Breast epithelium (tissue), 4 donors: ENCODE results near the gene THRAP3. TPM values are rescaled to one million over a fixed set of nuclear protein-coding genes. Genes with fewer than 3 reads are reported as not detected.
"Not testable (repeated sequence)": the region's sequence is repeated elsewhere in the genome, so short reads cannot be mapped to it uniquely, and the experiment has no call there.

ENCODE experiments used
- DNase-seq, 2 donors: peaks; one replicate each; pipeline ENCODE4 v3.0.0-alpha.2; 2019; ENCODE audit warnings: low spot score in 2 of 2
- H3K27ac ChIP-seq, 2 donors: fragments of 200-600 bp; sonication (generic) in 1 of 2; one replicate each; pipeline ENCODE4 v1.5.1; 2016 to 2019; ENCODE audit warnings: mild to moderate bottlenecking in 1 of 2
- H3K27me3 ChIP-seq, 2 donors: fragments of 200-600 bp; sonication (generic) in 1 of 2; one replicate each; pipeline versions ENCODE4 v1.5.1 to v1.6.0; 2017 to 2019; ENCODE audit warnings: control low read depth in 1 of 2, mild to moderate bottlenecking in 1 of 2
- H3K36me3 ChIP-seq: fragments of 200-600 bp; one replicate; pipeline ENCODE4 v1.5.1; 2019
- H3K4me1 ChIP-seq, 2 donors: fragments of 200-600 bp; sonication (generic); one replicate each; pipeline ENCODE4 v1.5.1; 2016 to 2019; ENCODE audit warnings: control low read depth in 1 of 2
- H3K4me3 ChIP-seq, 3 donors: fragments of 200-600 bp; sonication (generic); 1 replicate in 2 of 3; 2 replicates in 1 of 3; pipeline ENCODE4 v1.5.1; 2016 to 2019; ENCODE audit warnings: mild to moderate bottlenecking in 3 of 3, moderate library complexity in 2 of 3
- H3K9me3 ChIP-seq, 2 donors: fragments of 200-600 bp; sonication (generic) in 1 of 2; one replicate each; pipeline ENCODE4 v1.5.1; 2016 to 2019; ENCODE audit warnings: control low read depth in 1 of 2
- POLR2A ChIP-seq: fragments of 450-650 bp; IDR thresholded peaks from one replicate; pipeline ENCODE4 v1.6.1; 2016; ENCODE audit warnings: antibody characterized with exemption, mild to moderate bottlenecking, moderate library complexity
- POLR2AphosphoS5 ChIP-seq, 3 donors: sonication (generic); formaldehyde crosslinking; IDR thresholded peaks; one replicate each; pipeline ENCODE4 v1.6.1; 2017; ENCODE audit warnings: antibody characterized with exemption in 3 of 3
- intact Hi-C: fragments of 100-400 bp; cut with DNase I; formaldehyde crosslinking; loops from one replicate; pipeline ENCODE4 v1.15.1; 2023; ENCODE audit warnings: low total_unique reads
- total RNA-seq, 3 donors: library from RNA; depleted of rRNA; stranded (reverse); fragments of >200 nt; gene quantifications; one replicate each; pipeline ENCODE4 v1.1.0, GENCODE V29; 2016
- TF ChIP-seq, protein P1 (sequence below), 3 donors: fragments of 450-650 bp; IDR thresholded peaks; one replicate each; pipeline ENCODE4 v1.5.1; 2016 to 2017; ENCODE audit warnings: antibody characterized with exemption in 3 of 3, mild to moderate bottlenecking in 3 of 3, moderate library complexity in 3 of 3

The THRAP3 gene
- total RNA-seq, 3 donors from 2014 or later, result 81.6 to 128 (median 122) TPM

DNA sequence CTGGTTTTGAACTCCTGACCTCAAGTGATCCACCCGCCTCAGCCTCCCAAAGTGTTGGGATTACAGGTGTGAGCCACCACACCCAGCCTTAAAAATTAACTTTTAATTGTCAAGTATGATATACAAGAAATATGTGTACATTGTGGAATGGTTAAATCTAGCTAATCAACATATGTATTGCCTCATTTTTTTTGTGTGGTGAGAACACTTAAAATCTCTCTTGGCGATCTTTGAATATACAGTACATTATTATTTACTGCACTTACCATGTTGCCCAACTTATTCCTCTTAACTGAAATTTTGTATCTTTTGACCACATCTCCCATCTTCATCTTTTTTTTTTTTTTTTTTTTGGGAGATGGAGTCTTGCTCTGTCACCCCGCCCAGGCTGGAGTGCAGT lies 23.3 kb downstream of the THRAP3 start:
- H3K27ac ChIP-seq, result peak overlapping the region; percentile 81 to 82
- H3K27me3 ChIP-seq, result no peaks in the 10 kb centered on the region
- intact Hi-C loops, result no loop called here
- no peaks in the 10 kb centered on the region for H3K9me3 ChIP-seq
- no peak for DNase-seq
- no peak for TF ChIP-seq POLR2A
- TF ChIP-seq, protein P1, sequence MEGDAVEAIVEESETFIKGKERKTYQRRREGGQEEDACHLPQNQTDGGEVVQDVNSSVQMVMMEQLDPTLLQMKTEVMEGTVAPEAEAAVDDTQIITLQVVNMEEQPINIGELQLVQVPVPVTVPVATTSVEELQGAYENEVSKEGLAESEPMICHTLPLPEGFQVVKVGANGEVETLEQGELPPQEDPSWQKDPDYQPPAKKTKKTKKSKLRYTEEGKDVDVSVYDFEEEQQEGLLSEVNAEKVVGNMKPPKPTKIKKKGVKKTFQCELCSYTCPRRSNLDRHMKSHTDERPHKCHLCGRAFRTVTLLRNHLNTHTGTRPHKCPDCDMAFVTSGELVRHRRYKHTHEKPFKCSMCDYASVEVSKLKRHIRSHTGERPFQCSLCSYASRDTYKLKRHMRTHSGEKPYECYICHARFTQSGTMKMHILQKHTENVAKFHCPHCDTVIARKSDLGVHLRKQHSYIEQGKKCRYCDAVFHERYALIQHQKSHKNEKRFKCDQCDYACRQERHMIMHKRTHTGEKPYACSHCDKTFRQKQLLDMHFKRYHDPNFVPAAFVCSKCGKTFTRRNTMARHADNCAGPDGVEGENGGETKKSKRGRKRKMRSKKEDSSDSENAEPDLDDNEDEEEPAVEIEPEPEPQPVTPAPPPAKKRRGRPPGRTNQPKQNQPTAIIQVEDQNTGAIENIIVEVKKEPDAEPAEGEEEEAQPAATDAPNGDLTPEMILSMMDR (IDR thresholded peaks at IDR 0.05), result no peak
- TF ChIP-seq POLR2AphosphoS5 (IDR thresholded peaks at IDR 0.05), result no peak
- H3K4me3 ChIP-seq, result no peak overlapping the region
- H3K4me1 ChIP-seq, result peaks cover 0 to 3% of the 10 kb centered on the region in 2 donors
- no peaks in the 10 kb centered on the region for H3K36me3 ChIP-seq

GRCh38 chr1:36248250-36248894 lies 24.1 kb downstream of the THRAP3 start:
- Histone ChIP-seq H3K27ac (peak overlapping the region; percentile 81 to 82), H3K9me3 (no peaks in the 10 kb centered on the region), H3K4me1 (peaks cover 0 to 3% of the 10 kb centered on the region in 2 donors), H3K4me3 (no peak overlapping the region), H3K27me3 (no peaks in the 10 kb centered on the region), H3K36me3 (no peaks in the 10 kb centered on the region)
- peak in 1 of 2 donors; percentile 62 for DNase-seq
- TF ChIP-seq, protein P1 (IDR thresholded peaks at IDR 0.05), result no peak
- peak; percentile 20 to 49 (median 29) for TF ChIP-seq POLR2AphosphoS5 (IDR thresholded peaks at IDR 0.05)
- TF ChIP-seq POLR2A, result no peak
- intact Hi-C loops, result no loop called here

GRCh38 chr1:36251794-36252481 lies 27.7 kb downstream of the THRAP3 start:
- peaks cover 0 to 12% of the 10 kb centered on the region in 2 donors for H3K4me1 ChIP-seq
- H3K9me3 ChIP-seq, result no peaks in the 10 kb centered on the region
- H3K27me3 ChIP-seq, result no peaks in the 10 kb centered on the region
- H3K36me3 ChIP-seq, result no peaks in the 10 kb centered on the region
- DNase-seq, result no peak
- intact Hi-C loops, result no loop called here
- H3K4me3 ChIP-seq, result no peak overlapping the region
- TF ChIP-seq, protein P1 (IDR thresholded peaks at IDR 0.05), result no peak
- no peak for TF ChIP-seq POLR2A
- no peak for TF ChIP-seq POLR2AphosphoS5 (IDR thresholded peaks at IDR 0.05)
- peak overlapping the region in 1 of 2 donors; percentile 10 for H3K27ac ChIP-seq

GRCh38 chr1:36252482-36252824 lies 28.2 kb downstream of the THRAP3 start:
- H3K36me3 ChIP-seq, H3K27ac ChIP-seq, H3K27me3 ChIP-seq, DNase-seq, intact Hi-C loops, H3K4me3 ChIP-seq, H3K9me3 ChIP-seq: not testable (repeated sequence)
- peaks cover 0 to 15% of the 10 kb centered on the region in 2 donors for H3K4me1 ChIP-seq

DNA sequence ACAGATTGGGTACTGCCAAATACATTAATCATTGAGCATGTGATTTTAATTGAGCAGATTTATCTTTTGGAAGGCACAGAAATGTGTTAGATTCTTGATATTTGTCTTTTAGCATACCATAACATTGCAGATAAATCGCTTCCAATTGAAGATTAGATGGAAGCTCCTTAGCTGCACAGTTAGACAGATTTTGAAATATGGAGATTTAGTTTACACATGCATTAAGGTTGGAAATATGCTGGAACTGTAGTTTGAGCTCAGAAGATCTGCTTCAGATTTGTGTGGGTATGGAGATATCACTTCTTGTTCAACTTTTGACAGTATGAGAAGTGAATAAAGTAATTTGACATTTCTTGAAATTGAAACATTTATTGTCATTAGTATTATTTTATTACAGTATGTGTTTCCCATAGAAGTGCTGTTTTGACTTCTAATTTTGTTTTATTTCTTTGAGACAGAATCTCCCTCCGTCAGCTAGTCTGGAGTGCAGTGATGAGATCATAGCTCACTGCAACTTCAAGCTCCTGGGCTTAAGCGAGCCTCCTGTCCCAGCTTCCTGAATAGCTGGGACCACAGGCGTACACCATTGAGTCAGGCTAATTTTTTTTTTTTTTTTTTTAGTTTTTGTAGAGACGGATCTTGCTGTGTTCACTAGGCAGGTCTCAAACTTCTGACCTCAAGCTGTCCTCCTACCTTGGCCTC lies 29.1 kb downstream of the THRAP3 start:
- no peaks in the 10 kb centered on the region for H3K27me3 ChIP-seq
- no peaks in the 10 kb centered on the region for H3K36me3 ChIP-seq
- no peak overlapping the region for H3K27ac ChIP-seq
- no peak overlapping the region for H3K4me3 ChIP-seq
- TF ChIP-seq, protein P1 (IDR thresholded peaks at IDR 0.05), result no peak
- TF ChIP-seq POLR2A, result no peak
- TF ChIP-seq POLR2AphosphoS5 (IDR thresholded peaks at IDR 0.05), result no peak
- H3K4me1 ChIP-seq, result peaks cover 0 to 16% of the 10 kb centered on the region in 2 donors
- no peaks in the 10 kb centered on the region for H3K9me3 ChIP-seq
- intact Hi-C loops, result no loop called here
- DNase-seq, result no peak
